ENCODE results near the gene HRK. TPM values are rescaled to one million over a fixed set of nuclear protein-coding genes. Genes with fewer than 3 reads are reported as not detected.

The HRK gene
- polyA plus RNA-seq, result 0.16 TPM
- long read RNA-seq, donor 1, result 0 reads
- long read RNA-seq, donor 2, result 0 reads
- long read RNA-seq, donor 3, result 0 reads
- long read RNA-seq, donor 4, result 0 reads
- long read RNA-seq, donor 5, result 0 reads
- long read RNA-seq, donor 6, result 0 reads
- long read RNA-seq, donor 7, result 0 reads
- long read RNA-seq, donor 8, result 0 reads
- long read RNA-seq, donor 9, result 0 reads
- long read RNA-seq, donor 10, result 0 reads
- long read RNA-seq, donor 11, result 0 reads

GRCh38 chr12:116881325-116881876 is at the start of gene HRK:
TSS of gene HRK (minus strand) at chr12:116881441. CDS start at chr12:116881307, 134 bp downstream.
- Histone ChIP-seq H3K36me3 (ENCODE audit: control insufficient read depth, insufficient read depth, low read length) (no peaks in the 10 kb centered on the region), H3K4me1 (ENCODE audit: control insufficient read depth, insufficient read depth, low read length) (peaks cover 9% of the 10 kb centered on the region), H3K9me3 (ENCODE audit: control insufficient read depth, low read depth, low read length) (peaks cover 2% of the 10 kb centered on the region), H3K4me3 (ENCODE audit: low read length) (no peak within 1 kb of the TSS), H3K27me3 (ENCODE audit: control insufficient read depth, insufficient read depth, low read length) (peaks cover 80% of the 10 kb centered on the region), H3K27ac (ENCODE audit: low read length) (no peak within 1 kb of the TSS)
- no peak for DNase-seq
- WGBS (ENCODE audit: insufficient coverage, low lambda C conversion rate), result no CpG with 5 or more reads among the region's 49 CpGs

GRCh38 chr12:116929885-116930284 is 48.6 kb upstream of the HRK start:
- no peaks in the 10 kb centered on the region for H3K27me3 ChIP-seq (ENCODE audit: control insufficient read depth, insufficient read depth, low read length)
- H3K4me1 ChIP-seq (ENCODE audit: control insufficient read depth, insufficient read depth, low read length), result no peaks in the 10 kb centered on the region

GRCh38 chr12:116928504-116928903 is 47.3 kb upstream of the HRK start:
- WGBS (ENCODE audit: insufficient coverage, low lambda C conversion rate), result no CpG with 5 or more reads among the region's 5 CpGs
- Histone ChIP-seq H3K27ac (ENCODE audit: low read length) (no peak overlapping the region), H3K4me1 (ENCODE audit: control insufficient read depth, insufficient read depth, low read length) (no peaks in the 10 kb centered on the region)

More at GRCh38 chr12:116929885-116930284, 48.6 kb upstream of the HRK start:
- Histone ChIP-seq H3K4me3 (ENCODE audit: low read length) (no peak overlapping the region), H3K36me3 (ENCODE audit: control insufficient read depth, insufficient read depth, low read length) (peaks cover 30% of the 10 kb centered on the region), H3K27ac (ENCODE audit: low read length) (no peak overlapping the region), H3K9me3 (ENCODE audit: control insufficient read depth, low read depth, low read length) (no peaks in the 10 kb centered on the region)
- DNase-seq, result no peak

DNA sequence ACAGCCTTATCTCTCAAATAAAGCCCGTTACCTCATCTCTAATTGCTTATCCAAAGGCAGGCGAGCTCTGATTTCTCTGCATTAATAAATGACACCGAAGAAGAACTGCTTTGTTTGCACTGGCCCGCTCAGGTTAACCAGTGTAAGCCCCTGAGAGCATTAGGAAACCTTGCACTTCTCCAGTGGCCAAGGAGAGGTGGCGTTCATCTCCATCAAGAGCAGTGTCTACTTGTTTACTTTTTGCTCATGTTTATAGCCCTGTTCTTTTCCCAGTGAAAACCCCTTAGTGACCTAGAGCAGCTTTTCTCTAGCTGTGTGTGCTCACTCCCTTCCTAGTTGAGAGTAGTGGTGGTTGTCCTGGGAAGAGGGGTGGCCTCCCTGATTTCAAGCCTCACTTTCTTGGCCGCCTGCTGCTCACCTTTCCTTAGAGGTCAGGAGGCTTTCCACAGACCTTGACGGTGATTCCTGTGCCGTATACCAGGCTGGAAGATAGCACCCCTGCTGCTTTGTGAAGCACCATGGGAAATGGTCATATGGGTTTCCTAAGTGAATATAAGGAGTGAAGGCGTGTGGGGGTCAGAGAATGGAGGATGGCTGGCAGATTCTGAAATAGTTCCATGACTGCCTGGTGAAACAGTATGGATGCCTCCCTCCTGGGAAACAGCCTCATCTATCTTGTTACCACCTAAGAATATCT is 46.2 kb upstream of the HRK start:
- H3K36me3 ChIP-seq (ENCODE audit: control insufficient read depth, insufficient read depth, low read length), result peaks cover 24% of the 10 kb centered on the region
- no peaks in the 10 kb centered on the region for H3K4me1 ChIP-seq (ENCODE audit: control insufficient read depth, insufficient read depth, low read length)
- no peaks in the 10 kb centered on the region for H3K9me3 ChIP-seq (ENCODE audit: control insufficient read depth, low read depth, low read length)
- no peak for DNase-seq
- H3K27me3 ChIP-seq (ENCODE audit: control insufficient read depth, insufficient read depth, low read length), result no peaks in the 10 kb centered on the region
- no CpG with 5 or more reads among the region's 9 CpGs for WGBS (ENCODE audit: insufficient coverage, low lambda C conversion rate)
- H3K4me3 ChIP-seq (ENCODE audit: low read length), result no peak overlapping the region
- H3K27ac ChIP-seq (ENCODE audit: low read length), result no peak overlapping the region

More at GRCh38 chr12:116928504-116928903, 47.3 kb upstream of the HRK start:
- Histone ChIP-seq H3K9me3 (ENCODE audit: control insufficient read depth, low read depth, low read length) (no peaks in the 10 kb centered on the region), H3K4me3 (ENCODE audit: low read length) (no peak overlapping the region), H3K36me3 (ENCODE audit: control insufficient read depth, insufficient read depth, low read length) (peaks cover 26% of the 10 kb centered on the region), H3K27me3 (ENCODE audit: control insufficient read depth, insufficient read depth, low read length) (no peaks in the 10 kb centered on the region)
- DNase-seq, result no peak

- Histone ChIP-seq H3K4me1 (ENCODE audit: control insufficient read depth, insufficient read depth, low read length) (no peaks in the 10 kb centered on the region), H3K27ac (ENCODE audit: low read length) (no peak overlapping the region), H3K36me3 (ENCODE audit: control insufficient read depth, insufficient read depth, low read length) (peaks cover 24% of the 10 kb centered on the region)
These were observed 45.3 kb upstream of the HRK start for GRCh38 chr12:116926283-116927243.

DNA sequence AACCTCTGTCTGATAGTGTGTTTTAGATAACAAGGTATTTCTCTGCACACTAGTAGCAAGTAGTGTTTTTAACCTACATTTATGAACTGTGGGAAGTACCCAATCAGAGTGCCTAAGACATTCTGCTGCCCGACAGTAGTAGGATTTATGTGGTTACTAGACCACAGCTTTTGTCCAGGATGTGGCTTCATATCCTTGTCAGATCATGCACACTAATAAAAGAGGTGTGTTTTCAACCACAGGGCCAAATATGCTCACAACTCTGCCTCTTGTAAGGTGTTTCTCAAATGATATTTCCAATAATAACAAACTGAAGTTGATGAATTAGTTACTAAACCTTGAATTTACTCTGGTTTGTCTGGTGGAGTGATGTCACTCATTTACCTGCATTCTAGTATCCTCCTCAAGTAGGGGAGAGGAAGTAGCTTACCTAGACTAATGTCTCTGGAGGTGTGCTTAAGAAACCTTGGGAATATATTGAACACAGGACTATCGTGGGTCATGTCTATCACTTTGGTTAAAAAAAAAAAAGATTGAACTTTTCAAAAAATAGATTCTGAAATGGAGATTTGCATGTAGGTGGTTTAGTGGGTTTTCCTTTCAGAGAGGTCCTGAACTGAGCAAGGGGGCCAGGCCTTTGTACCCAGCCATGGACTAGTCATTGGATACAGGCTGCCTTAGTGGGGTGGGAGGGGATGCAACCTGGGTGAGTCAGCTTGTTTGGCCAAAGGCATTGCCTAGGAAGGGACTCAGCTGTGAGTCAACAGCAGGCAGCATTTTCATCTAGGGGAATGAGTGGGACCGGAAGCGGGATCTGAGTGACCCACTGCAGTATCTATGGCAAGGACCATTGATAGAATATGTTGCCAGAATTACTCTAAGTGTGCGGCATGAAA is 43.6 kb upstream of the HRK start:
- H3K4me1 ChIP-seq (ENCODE audit: control insufficient read depth, insufficient read depth, low read length), result peaks cover 5% of the 10 kb centered on the region
- peak in 1 of 2 donors; percentile 25 for DNase-seq
- H3K9me3 ChIP-seq (ENCODE audit: control insufficient read depth, low read depth, low read length), result no peaks in the 10 kb centered on the region
- H3K4me3 ChIP-seq (ENCODE audit: low read length), result no peak overlapping the region
- H3K27me3 ChIP-seq (ENCODE audit: control insufficient read depth, insufficient read depth, low read length), result no peaks in the 10 kb centered on the region
- peaks cover 17% of the 10 kb centered on the region for H3K36me3 ChIP-seq (ENCODE audit: control insufficient read depth, insufficient read depth, low read length)
- WGBS (ENCODE audit: insufficient coverage, low lambda C conversion rate), result 100% methylated on average over 2 of the region's 5 CpGs
- H3K27ac ChIP-seq (ENCODE audit: low read length), result no peak overlapping the region

More at GRCh38 chr12:116926283-116927243, 45.3 kb upstream of the HRK start:
- H3K9me3 ChIP-seq (ENCODE audit: control insufficient read depth, low read depth, low read length), result no peaks in the 10 kb centered on the region
- no peak for DNase-seq
- H3K27me3 ChIP-seq (ENCODE audit: control insufficient read depth, insufficient read depth, low read length), result no peaks in the 10 kb centered on the region
- 74% methylated on average over 6 of the region's 8 CpGs for WGBS (ENCODE audit: insufficient coverage, low lambda C conversion rate)
- H3K4me3 ChIP-seq (ENCODE audit: low read length), result no peak overlapping the region

GRCh38 chr12:116922194-116922897 is 41.1 kb upstream of the HRK start:
- H3K36me3 ChIP-seq (ENCODE audit: control insufficient read depth, insufficient read depth, low read length), result peaks cover 2% of the 10 kb centered on the region
- 83% methylated on average over 2 of the region's 2 CpGs for WGBS (ENCODE audit: insufficient coverage, low lambda C conversion rate)
- H3K27ac ChIP-seq (ENCODE audit: low read length), result no peak overlapping the region
- no peaks in the 10 kb centered on the region for H3K9me3 ChIP-seq (ENCODE audit: control insufficient read depth, low read depth, low read length)
- DNase-seq, result no peak
- peaks cover 7% of the 10 kb centered on the region for H3K4me1 ChIP-seq (ENCODE audit: control insufficient read depth, insufficient read depth, low read length)
- no peak overlapping the region for H3K4me3 ChIP-seq (ENCODE audit: low read length)
- no peaks in the 10 kb centered on the region for H3K27me3 ChIP-seq (ENCODE audit: control insufficient read depth, insufficient read depth, low read length)

- WGBS (ENCODE audit: insufficient coverage, low lambda C conversion rate), result no CpG with 5 or more reads among the region's 3 CpGs
- no peaks in the 10 kb centered on the region for H3K27me3 ChIP-seq (ENCODE audit: control insufficient read depth, insufficient read depth, low read length)
- peaks cover 7% of the 10 kb centered on the region for H3K4me1 ChIP-seq (ENCODE audit: control insufficient read depth, insufficient read depth, low read length)
- H3K36me3 ChIP-seq (ENCODE audit: control insufficient read depth, insufficient read depth, low read length), result no peaks in the 10 kb centered on the region
- no peaks in the 10 kb centered on the region for H3K9me3 ChIP-seq (ENCODE audit: control insufficient read depth, low read depth, low read length)
- no peak for DNase-seq
- H3K4me3 ChIP-seq (ENCODE audit: low read length), result no peak overlapping the region
- no peak overlapping the region for H3K27ac ChIP-seq (ENCODE audit: low read length)
These were observed 39.7 kb upstream of the HRK start for GRCh38 chr12:116920939-116921338.
